Measurements from ENCODE around the gene SPATA6L. TPM values are rescaled to one million over a fixed set of nuclear protein-coding genes. Genes with fewer than 3 reads are reported as not detected.

The SPATA6L gene
- total RNA-seq, 1 donor from 2014 or later = 1.3 TPM

- no peak for DNase-seq (ENCODE audit: low read depth)
- H3K27me3 ChIP-seq (ENCODE audit: control insufficient read depth, insufficient read depth, low read length) = no peaks in the 10 kb centered on the region
- no peak for TF ChIP-seq CTCF (IDR thresholded peaks at IDR 0.05; ENCODE audit: insufficient read depth, low read length, poor library complexity, severe bottlenecking)
- no peak overlapping the region for H3K4me3 ChIP-seq (ENCODE audit: low read depth, low read length)
- H3K36me3 ChIP-seq (ENCODE audit: control insufficient read depth, insufficient read depth, low read length) = no peaks in the 10 kb centered on the region
Measured at GRCh38 chr9:4654084-4654483, 12.2 kb downstream of the SPATA6L start.

- TF ChIP-seq CTCF (IDR thresholded peaks at IDR 0.05; ENCODE audit: insufficient read depth, low read length, poor library complexity, severe bottlenecking) = no peak
- H3K36me3 ChIP-seq (ENCODE audit: control insufficient read depth, insufficient read depth, low read length) = no peaks in the 10 kb centered on the region
- no peak overlapping the region for H3K4me3 ChIP-seq (ENCODE audit: low read depth, low read length)
- no peaks in the 10 kb centered on the region for H3K27me3 ChIP-seq (ENCODE audit: control insufficient read depth, insufficient read depth, low read length)
- no peak for DNase-seq (ENCODE audit: low read depth)
Measured at GRCh38 chr9:4642351-4642750, 23.9 kb downstream of the SPATA6L start.

DNA sequence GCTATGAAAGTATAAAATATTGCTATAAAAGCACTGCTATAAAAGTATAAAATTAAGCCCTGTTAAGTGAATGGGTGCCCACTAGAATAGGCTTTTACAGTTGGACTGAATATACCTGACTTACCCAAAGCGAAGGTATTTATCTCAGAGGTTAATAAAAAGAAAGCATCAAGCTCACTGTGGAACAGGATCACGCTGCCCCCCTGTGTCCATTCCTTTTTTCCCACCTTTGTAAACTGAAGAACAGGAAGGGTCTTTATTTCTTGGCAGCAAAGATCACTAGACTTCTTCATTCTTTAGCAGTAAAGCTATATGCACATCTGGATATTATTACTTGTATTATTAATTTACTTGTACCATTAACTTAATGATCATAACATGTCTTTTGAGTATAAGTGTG lies 26.3 kb downstream of the SPATA6L start:
- DNase-seq (ENCODE audit: low read depth) = no peak
- Histone ChIP-seq H3K27me3 (ENCODE audit: control insufficient read depth, insufficient read depth, low read length) (no peaks in the 10 kb centered on the region), H3K36me3 (ENCODE audit: control insufficient read depth, insufficient read depth, low read length) (no peaks in the 10 kb centered on the region), H3K4me3 (ENCODE audit: low read depth, low read length) (no peak overlapping the region)
- TF ChIP-seq CTCF (IDR thresholded peaks at IDR 0.05; ENCODE audit: insufficient read depth, low read length, poor library complexity, severe bottlenecking) = peak; percentile 49

DNA sequence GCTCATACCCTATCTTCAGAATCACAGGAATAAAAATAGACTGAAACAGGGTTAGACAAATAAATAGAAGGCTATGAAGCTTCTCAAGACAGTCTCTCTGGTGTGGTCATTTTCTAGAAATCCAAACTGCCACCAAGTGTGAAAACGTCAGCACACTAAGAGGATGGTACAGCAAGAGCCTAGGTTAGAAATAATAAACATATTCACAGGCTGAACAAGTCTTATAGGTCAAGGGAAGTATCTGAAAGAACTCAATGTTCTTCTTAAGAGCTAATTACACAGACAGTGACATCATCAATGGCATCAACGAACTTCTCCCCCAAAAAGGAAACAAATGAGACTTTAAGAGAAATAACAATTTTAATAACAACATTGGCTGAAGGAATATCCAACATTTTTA lies 26.9 kb downstream of the SPATA6L start:
- no peak overlapping the region for H3K4me3 ChIP-seq (ENCODE audit: low read depth, low read length)
- DNase-seq (ENCODE audit: low read depth) = no peak
- H3K27me3 ChIP-seq (ENCODE audit: control insufficient read depth, insufficient read depth, low read length) = no peaks in the 10 kb centered on the region
- TF ChIP-seq CTCF (IDR thresholded peaks at IDR 0.05; ENCODE audit: insufficient read depth, low read length, poor library complexity, severe bottlenecking) = no peak
- no peaks in the 10 kb centered on the region for H3K36me3 ChIP-seq (ENCODE audit: control insufficient read depth, insufficient read depth, low read length)

DNA sequence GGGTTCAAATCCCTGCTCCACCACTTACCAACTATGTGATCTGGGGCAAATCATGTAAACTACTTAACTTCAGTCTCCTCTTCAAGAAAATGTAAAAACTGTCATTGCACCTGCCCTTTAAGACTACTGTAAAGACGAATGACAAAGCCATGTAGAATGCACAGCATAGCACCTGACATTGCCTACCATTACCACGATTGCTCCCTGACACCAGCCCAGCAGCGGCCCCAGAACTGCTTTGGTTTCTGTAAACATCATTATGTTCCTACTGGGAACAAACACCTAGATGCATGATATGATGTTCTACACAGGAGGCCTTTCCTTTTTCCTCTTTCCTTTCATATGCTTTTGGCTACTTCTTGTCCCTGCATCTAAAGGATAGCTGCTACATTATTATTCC lies 27.3 kb downstream of the SPATA6L start:
- DNase-seq (ENCODE audit: low read depth) = no peak
- no peak for TF ChIP-seq CTCF (IDR thresholded peaks at IDR 0.05; ENCODE audit: insufficient read depth, low read length, poor library complexity, severe bottlenecking)
- H3K36me3 ChIP-seq (ENCODE audit: control insufficient read depth, insufficient read depth, low read length) = no peaks in the 10 kb centered on the region
- H3K4me3 ChIP-seq (ENCODE audit: low read depth, low read length) = no peak overlapping the region
- no peaks in the 10 kb centered on the region for H3K27me3 ChIP-seq (ENCODE audit: control insufficient read depth, insufficient read depth, low read length)

- Histone ChIP-seq H3K27me3 (ENCODE audit: control insufficient read depth, insufficient read depth, low read length) (no peaks in the 10 kb centered on the region), H3K36me3 (ENCODE audit: control insufficient read depth, insufficient read depth, low read length) (no peaks in the 10 kb centered on the region), H3K4me3 (ENCODE audit: low read depth, low read length) (no peak overlapping the region)
- TF ChIP-seq CTCF (IDR thresholded peaks at IDR 0.05; ENCODE audit: insufficient read depth, low read length, poor library complexity, severe bottlenecking) = no peak
- no peak for DNase-seq (ENCODE audit: low read depth)
Measured at GRCh38 chr9:4630836-4631235, 35.4 kb downstream of the SPATA6L start.

Measured in kidney epithelial cell (primary cell).